H9 (cell line): ENCODE results near the gene CLBA1. TPM values are rescaled to one million over a fixed set of nuclear protein-coding genes. Genes with fewer than 3 reads are reported as not detected.
A peak's percentile ranks its signal among the peaks of the same experiment; 100 is the strongest.

Experiments
- DNase-seq: peaks from one replicate; pipeline ENCODE4 v3.0.0-alpha.2; 2017
- H2AFZ ChIP-seq: one replicate; pipeline ENCODE4 v1.6.1; 2013; ENCODE audit warnings: mild to moderate bottlenecking, low read length, control low read depth, moderate library complexity
- H2AK5ac ChIP-seq: 2 replicates; pipeline ENCODE4 v1.6.1; 2013; ENCODE audit warnings: low read length, control low read depth, mixed read lengths; ENCODE audit not compliant: insufficient read length
- H2BK120ac ChIP-seq: one replicate; pipeline ENCODE4 v1.6.1; 2013; ENCODE audit warnings: low read depth, mild to moderate bottlenecking, low read length, control low read depth, inconsistent platforms; ENCODE audit not compliant: poor library complexity, severe bottlenecking
- H2BK12ac ChIP-seq: 2 replicates; pipeline ENCODE4 v1.6.1; 2013; ENCODE audit warnings: low read length, control low read depth, mixed read lengths, low read depth; ENCODE audit not compliant: insufficient read length
- H2BK15ac ChIP-seq: 2 replicates; pipeline ENCODE4 v1.6.1; 2013; ENCODE audit warnings: low read depth, low read length, control low read depth
- H2BK20ac ChIP-seq: one replicate; pipeline ENCODE4 v1.6.1; 2013; ENCODE audit warnings: low read depth, mild to moderate bottlenecking, low read length, control low read depth, inconsistent platforms; ENCODE audit not compliant: poor library complexity, severe bottlenecking
- H2BK5ac ChIP-seq: 2 replicates; pipeline ENCODE4 v1.6.1; 2013; ENCODE audit warnings: low read length, control low read depth, mixed read lengths; ENCODE audit not compliant: insufficient read length
- H3K14ac ChIP-seq: 2 replicates; pipeline ENCODE4 v1.6.1; 2013; ENCODE audit warnings: low read length, control low read depth; ENCODE audit not compliant: insufficient read depth
- H3K18ac ChIP-seq: 2 replicates; pipeline ENCODE4 v1.6.1; 2013; ENCODE audit warnings: low read depth, mild to moderate bottlenecking, mixed read lengths, low read length, control low read depth; ENCODE audit not compliant: insufficient read length
- H3K23ac ChIP-seq: 2 replicates; pipeline ENCODE4 v1.6.1; 2013; ENCODE audit warnings: low read length, control low read depth, mixed read lengths, low read depth; ENCODE audit not compliant: insufficient read length
- H3K23me2 ChIP-seq: 2 replicates; pipeline ENCODE4 v1.6.1; 2013; ENCODE audit warnings: low read depth, mild to moderate bottlenecking, mixed read lengths, low read length, control low read depth; ENCODE audit not compliant: insufficient read length, poor library complexity, severe bottlenecking
- H3K27ac ChIP-seq: 2 replicates; pipeline ENCODE4 v1.5.1; 2013; ENCODE audit warnings: low read length, control low read depth, mixed read lengths, low read depth; ENCODE audit not compliant: insufficient read length
- H3K27me3 ChIP-seq: 2 replicates; pipeline ENCODE4 v1.6.1; 2013; ENCODE audit warnings: low read length, control low read depth, inconsistent platforms; ENCODE audit not compliant: insufficient read depth
- H3K4ac ChIP-seq: 2 replicates; pipeline ENCODE4 v1.6.1; 2013; ENCODE audit warnings: low read depth, mild to moderate bottlenecking, control low read depth, inconsistent platforms, low read length, moderate library complexity
- H3K4me1 ChIP-seq: 2 replicates; pipeline ENCODE4 v1.6.1; 2013; ENCODE audit warnings: low read length, control low read depth, inconsistent platforms; ENCODE audit not compliant: insufficient read depth
- H3K4me2 ChIP-seq: 2 replicates; pipeline ENCODE4 v1.6.1; 2013; ENCODE audit warnings: low read length, control low read depth, mixed read lengths; ENCODE audit not compliant: insufficient read length, insufficient read depth
- H3K56ac ChIP-seq: 2 replicates; pipeline ENCODE4 v1.6.1; 2013; ENCODE audit warnings: low read depth, mild to moderate bottlenecking, mixed read lengths, low read length, control low read depth; ENCODE audit not compliant: insufficient read length
- H3K79me1 ChIP-seq: 2 replicates; pipeline ENCODE4 v1.6.1; 2013; ENCODE audit warnings: low read depth, mild to moderate bottlenecking, moderate library complexity, low read length, control low read depth, inconsistent platforms; ENCODE audit not compliant: insufficient read depth, poor library complexity, severe bottlenecking
- H3K79me2 ChIP-seq: 2 replicates; pipeline ENCODE4 v1.6.1; 2013; ENCODE audit warnings: low read length, control low read depth, inconsistent platforms; ENCODE audit not compliant: insufficient read depth
- H3K9ac ChIP-seq: 2 replicates; pipeline ENCODE4 v1.6.1; 2013; ENCODE audit warnings: low read length, control low read depth, mixed read lengths; ENCODE audit not compliant: insufficient read length; ENCODE audit errors: extremely low read depth
- H3K9me3 ChIP-seq: one replicate; pipeline ENCODE4 v1.6.1; 2013; ENCODE audit warnings: low read depth, low read length, inconsistent platforms; ENCODE audit not compliant: control insufficient read depth
- H3T11ph ChIP-seq: one replicate; pipeline ENCODE4 v1.6.1; 2013; ENCODE audit warnings: mild to moderate bottlenecking, low read length, control low read depth, inconsistent platforms
- H4K20me1 ChIP-seq: one replicate; pipeline ENCODE4 v1.6.1; 2013; ENCODE audit not compliant: control insufficient read depth, insufficient read length, insufficient read depth
- H4K5ac ChIP-seq: 2 replicates; pipeline ENCODE4 v1.6.1; 2013; ENCODE audit warnings: low read depth, mild to moderate bottlenecking, mixed read lengths, low read length, control low read depth; ENCODE audit not compliant: insufficient read length
- H4K8ac ChIP-seq: replicated peaks from 2 replicates; pipeline ENCODE4 v1.6.1; 2013; ENCODE audit warnings: low read length, control low read depth, mixed read lengths, low read depth; ENCODE audit not compliant: insufficient read length
- H4K91ac ChIP-seq: 2 replicates; pipeline ENCODE4 v1.6.1; 2013; ENCODE audit warnings: low read depth, mild to moderate bottlenecking, moderate library complexity, mixed read lengths, low read length, control low read depth; ENCODE audit not compliant: insufficient read length
- H3K27ac Mint-ChIP-seq, 3 experiments: 2 replicates in 2 of 3; 3 replicates in 1 of 3; pipeline ENCODE4 v1.8.0; 2020 to 2021; ENCODE audit warnings: mixed read lengths in 3 of 3, mild to moderate bottlenecking in 1 of 3, moderate library complexity in 1 of 3
- H3K27me3 Mint-ChIP-seq: 2 replicates; pipeline ENCODE4 v1.8.0; 2021; ENCODE audit warnings: low read depth, mild to moderate bottlenecking, moderate library complexity, mixed read lengths
- H3K36me3 Mint-ChIP-seq, 3 experiments: 2 replicates in 2 of 3; 3 replicates in 1 of 3; pipeline ENCODE4 v1.8.0; 2020 to 2021; ENCODE audit warnings: low read depth in 3 of 3, mixed read lengths in 3 of 3; ENCODE audit not compliant: insufficient read depth in 1 of 3
- H3K4me1 Mint-ChIP-seq, 2 experiments: 2 replicates each; pipeline ENCODE4 v1.8.0; 2020; ENCODE audit warnings: mixed read lengths in 2 of 2
- H3K4me3 Mint-ChIP-seq, 2 experiments: 2 replicates in 1 of 2; 3 replicates in 1 of 2; pipeline ENCODE4 v1.8.0; 2020 to 2021; ENCODE audit warnings: mild to moderate bottlenecking in 2 of 2, mixed read lengths in 2 of 2, moderate library complexity in 1 of 2
- H3K9me3 Mint-ChIP-seq, 2 experiments: 2 replicates in 1 of 2; 3 replicates in 1 of 2; pipeline ENCODE4 v1.8.0; 2020; ENCODE audit warnings: mild to moderate bottlenecking in 2 of 2, mixed read lengths in 2 of 2, moderate library complexity in 1 of 2
- WGBS: extraction: QIAGEN DNeasy Blood & Tissue Kit; methylation state at CpG from one replicate; pipeline ENCODE4 v1.1.7; 2013; ENCODE audit warnings: missing lambda C conversion rate, low lambda C conversion rate, mixed read lengths; ENCODE audit not compliant: insufficient read length; ENCODE audit errors: extremely low coverage; 5-methylcytosine and 5-hydroxymethylcytosine counted together
- total RNA-seq: library from RNA; stranded (reverse); gene quantifications from 2 replicates; pipeline ENCODE4 v1.2.1, GENCODE V29; 2021
- TF ChIP-seq, protein P1 (sequence below): fragments of 200-600 bp; sonication (generic); conservative IDR thresholded peaks from 3 replicates; pipeline ENCODE4 v1.8.0; 2021; ENCODE audit warnings: antibody characterized with exemption, mild to moderate bottlenecking

Gene CLBA1
- total RNA-seq, 1 experiment from 2014 or later = 2.4 TPM

DNA sequence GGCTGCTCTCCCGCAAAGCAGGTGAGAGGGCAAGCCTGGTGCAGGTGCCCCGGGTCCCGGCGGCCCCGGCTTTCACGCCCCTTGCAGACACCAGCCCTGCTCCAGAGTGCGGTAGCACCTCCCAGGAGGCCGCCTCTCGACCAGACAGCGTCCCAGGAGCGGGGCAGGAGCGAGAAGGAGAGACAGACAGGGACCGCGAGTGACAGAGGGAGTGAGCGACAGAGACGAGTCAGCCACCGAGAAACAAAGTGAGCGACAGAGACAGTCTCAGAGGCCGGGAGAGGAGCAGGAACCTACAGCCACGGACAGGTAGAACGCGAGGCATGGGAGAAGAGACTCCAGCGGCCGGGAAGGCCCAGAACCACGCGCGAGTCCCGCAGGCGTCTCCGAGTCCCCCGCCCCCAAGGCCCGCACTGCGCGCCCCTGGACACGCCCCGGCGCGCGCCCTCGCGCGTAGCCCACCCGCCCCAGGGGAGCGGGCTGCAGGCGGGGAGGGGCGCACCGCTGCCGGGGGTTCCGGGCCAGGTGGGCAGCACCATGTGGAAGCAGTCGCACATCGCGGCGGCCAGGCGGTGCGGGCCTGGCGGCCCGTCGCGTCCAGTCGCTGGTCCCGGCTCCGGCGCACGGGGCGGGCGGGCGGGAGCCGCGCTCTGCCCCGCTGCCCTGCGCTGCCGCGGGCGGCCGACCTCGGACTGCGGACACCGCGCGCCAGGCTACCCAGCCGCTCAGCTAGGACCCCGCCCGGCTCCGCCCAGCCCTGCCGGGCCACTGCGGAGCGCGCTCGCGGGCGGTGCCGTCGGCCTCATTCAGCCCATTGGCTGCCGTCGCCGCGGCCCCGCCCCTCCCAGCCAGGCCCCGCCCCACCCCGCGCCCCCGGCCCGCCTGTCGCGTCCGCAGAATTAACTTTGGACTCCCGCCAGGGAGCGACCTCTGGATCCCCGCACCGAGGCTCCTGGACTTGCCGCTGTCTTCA lies 7.6 kb upstream of the CLBA1 start, which contains the start of gene AHNAK2:
Gene AHNAK2, minus strand, starts transcription at position 694 of the 973 bp plus-strand sequence. Its CDS starts 137 bp downstream, at position 557.
- Mint-ChIP-seq H3K9me3 (no peaks in the 10 kb centered on the region; a peak in 1 of 5 replicates), H3K36me3 (no peaks in the 10 kb centered on the region), H3K27ac (no peak within 1 kb of the TSS), H3K27me3 (peaks cover 61% of the 10 kb centered on the region), H3K4me3 (peak within 1 kb of the TSS; percentile 72 to 88), H3K4me1 (peaks cover 11 to 24% of the 10 kb centered on the region in 2 experiments)
- peak; percentile 92 for DNase-seq
- no peak within 1 kb of the TSS for H3K18ac ChIP-seq
- no peak within 1 kb of the TSS for H2BK5ac ChIP-seq
- H2AFZ ChIP-seq = no peak within 1 kb of the TSS
- no peak within 1 kb of the TSS for H2AK5ac ChIP-seq
- H4K91ac ChIP-seq = no peak within 1 kb of the TSS
- no peak within 1 kb of the TSS for H3K4ac ChIP-seq
- no peak within 1 kb of the TSS for H3K14ac ChIP-seq
- no peak within 1 kb of the TSS for H4K8ac ChIP-seq
- TF ChIP-seq, protein P1, sequence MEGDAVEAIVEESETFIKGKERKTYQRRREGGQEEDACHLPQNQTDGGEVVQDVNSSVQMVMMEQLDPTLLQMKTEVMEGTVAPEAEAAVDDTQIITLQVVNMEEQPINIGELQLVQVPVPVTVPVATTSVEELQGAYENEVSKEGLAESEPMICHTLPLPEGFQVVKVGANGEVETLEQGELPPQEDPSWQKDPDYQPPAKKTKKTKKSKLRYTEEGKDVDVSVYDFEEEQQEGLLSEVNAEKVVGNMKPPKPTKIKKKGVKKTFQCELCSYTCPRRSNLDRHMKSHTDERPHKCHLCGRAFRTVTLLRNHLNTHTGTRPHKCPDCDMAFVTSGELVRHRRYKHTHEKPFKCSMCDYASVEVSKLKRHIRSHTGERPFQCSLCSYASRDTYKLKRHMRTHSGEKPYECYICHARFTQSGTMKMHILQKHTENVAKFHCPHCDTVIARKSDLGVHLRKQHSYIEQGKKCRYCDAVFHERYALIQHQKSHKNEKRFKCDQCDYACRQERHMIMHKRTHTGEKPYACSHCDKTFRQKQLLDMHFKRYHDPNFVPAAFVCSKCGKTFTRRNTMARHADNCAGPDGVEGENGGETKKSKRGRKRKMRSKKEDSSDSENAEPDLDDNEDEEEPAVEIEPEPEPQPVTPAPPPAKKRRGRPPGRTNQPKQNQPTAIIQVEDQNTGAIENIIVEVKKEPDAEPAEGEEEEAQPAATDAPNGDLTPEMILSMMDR = no peak
- peaks cover 14% of the 10 kb centered on the region; the same call in 1 of the 2 replicates for H3K27me3 ChIP-seq
- H4K5ac ChIP-seq = no peak within 1 kb of the TSS
- no peak within 1 kb of the TSS for H2BK15ac ChIP-seq
- no peak within 1 kb of the TSS for H2BK120ac ChIP-seq
- no peak within 1 kb of the TSS for H3T11ph ChIP-seq
- no peak within 1 kb of the TSS for H3K9ac ChIP-seq
- H3K23me2 ChIP-seq = no peaks in the 10 kb centered on the region
- no peaks in the 10 kb centered on the region for H3K4me1 ChIP-seq
- H4K20me1 ChIP-seq = peaks cover 7% of the 10 kb centered on the region
- no peaks in the 10 kb centered on the region for H3K9me3 ChIP-seq
- H3K79me2 ChIP-seq = no peaks in the 10 kb centered on the region
- H3K27ac ChIP-seq = no peak within 1 kb of the TSS
- H3K23ac ChIP-seq = no peak within 1 kb of the TSS
- H2BK20ac ChIP-seq = no peak within 1 kb of the TSS
- WGBS = no CpG with 5 or more reads among the region's 111 CpGs
- no peak within 1 kb of the TSS for H3K56ac ChIP-seq
- no peak within 1 kb of the TSS for H2BK12ac ChIP-seq
- H3K79me1 ChIP-seq = no peaks in the 10 kb centered on the region
- H3K4me2 ChIP-seq = peak within 1 kb of the TSS; percentile 46
